Smooth muscle cell (in vitro differentiated cells): Measurements from ENCODE around the gene PTEN. TPM values are rescaled to one million over a fixed set of nuclear protein-coding genes. Genes with fewer than 3 reads are reported as not detected.

Experiments used
- DNase-seq: peaks from one replicate; lab custom pipeline; 2025; ENCODE audit not compliant: unreplicated experiment; lab: John Stamatoyannopoulos, UW
- H2AFZ ChIP-seq: fragments of 200-600 bp; sonication (generic); 2 replicates; pipeline ENCODE4 v1.6.0; 2016; ENCODE audit warnings: antibody characterized with exemption, low read depth, mild to moderate bottlenecking
- H3F3A ChIP-seq: fragments of 200-600 bp; sonication (generic); 2 replicates; pipeline ENCODE4 v1.6.0; 2017; ENCODE audit warnings: antibody characterized with exemption, low read depth
- H3K27ac ChIP-seq: fragments of 200-600 bp; sonication (generic); 2 replicates; pipeline ENCODE4 v1.5.1; 2016; ENCODE audit warnings: low read depth, mild to moderate bottlenecking
- H3K27me3 ChIP-seq: fragments of 200-600 bp; sonication (generic); 2 replicates; pipeline ENCODE4 v1.6.1; 2016; ENCODE audit warnings: low read depth, mild to moderate bottlenecking
- H3K36me3 ChIP-seq: fragments of 200-600 bp; sonication (generic); 2 replicates; pipeline ENCODE4 v1.5.1; 2016; ENCODE audit warnings: low read depth
- H3K4me1 ChIP-seq: fragments of 200-600 bp; sonication (generic); 2 replicates; pipeline ENCODE4 v1.5.1; 2016; ENCODE audit warnings: low read depth
- H3K4me2 ChIP-seq: fragments of 200-600 bp; sonication (generic); 2 replicates; pipeline ENCODE4 v1.6.0; 2016; ENCODE audit warnings: mild to moderate bottlenecking
- H3K4me3 ChIP-seq: fragments of 200-600 bp; sonication (generic); 2 replicates; pipeline ENCODE4 v1.5.1; 2016; ENCODE audit warnings: mild to moderate bottlenecking
- H3K79me2 ChIP-seq: fragments of 200-600 bp; sonication (generic); 2 replicates; pipeline ENCODE4 v1.6.0; 2016; ENCODE audit warnings: low read depth, mild to moderate bottlenecking
- H3K9ac ChIP-seq: fragments of 200-600 bp; sonication (generic); 2 replicates; pipeline ENCODE4 v1.6.0; 2016; ENCODE audit warnings: low read depth
- H3K9me3 ChIP-seq: fragments of 200-600 bp; sonication (generic); replicated peaks from 2 replicates; pipeline ENCODE4 v1.5.1; 2016; ENCODE audit warnings: low read depth
- H4K20me1 ChIP-seq: fragments of 200-600 bp; sonication (generic); 2 replicates; pipeline ENCODE4 v1.6.0; 2016; ENCODE audit warnings: low read depth
- CTCF ChIP-seq: fragments of 200-600 bp; sonication (generic); IDR thresholded peaks from 2 replicates; pipeline ENCODE4 v1.5.1; 2017; ENCODE audit warnings: borderline replicate concordance, mild to moderate bottlenecking, antibody characterized with exemption; ENCODE audit not compliant: insufficient read depth, poor library complexity, severe bottlenecking
- WGBS: methylation state at CpG from one replicate; pipeline ENCODE4 v1.1.7; 2016; ENCODE audit warnings: low lambda C conversion rate; 5-methylcytosine and 5-hydroxymethylcytosine counted together
- polyA plus RNA-seq: library from polyadenylated mRNA; unstranded; fragments of >200 nt; fragmentation: Nextera tagmentation; extraction: Ambion mirVana; gene quantifications from 2 replicates; pipeline ENCODE4 v1.2.1, GENCODE V29; 2016
- total RNA-seq: library from RNA; depleted of rRNA; stranded (reverse); fragments of >200 nt; gene quantifications from 2 replicates; pipeline ENCODE4 v1.2.3, GENCODE V29; 2014

The PTEN gene
- total and polyA plus RNA-seq, 2 experiments from 2014 or later = 30.6 to 78.3 TPM

DNA sequence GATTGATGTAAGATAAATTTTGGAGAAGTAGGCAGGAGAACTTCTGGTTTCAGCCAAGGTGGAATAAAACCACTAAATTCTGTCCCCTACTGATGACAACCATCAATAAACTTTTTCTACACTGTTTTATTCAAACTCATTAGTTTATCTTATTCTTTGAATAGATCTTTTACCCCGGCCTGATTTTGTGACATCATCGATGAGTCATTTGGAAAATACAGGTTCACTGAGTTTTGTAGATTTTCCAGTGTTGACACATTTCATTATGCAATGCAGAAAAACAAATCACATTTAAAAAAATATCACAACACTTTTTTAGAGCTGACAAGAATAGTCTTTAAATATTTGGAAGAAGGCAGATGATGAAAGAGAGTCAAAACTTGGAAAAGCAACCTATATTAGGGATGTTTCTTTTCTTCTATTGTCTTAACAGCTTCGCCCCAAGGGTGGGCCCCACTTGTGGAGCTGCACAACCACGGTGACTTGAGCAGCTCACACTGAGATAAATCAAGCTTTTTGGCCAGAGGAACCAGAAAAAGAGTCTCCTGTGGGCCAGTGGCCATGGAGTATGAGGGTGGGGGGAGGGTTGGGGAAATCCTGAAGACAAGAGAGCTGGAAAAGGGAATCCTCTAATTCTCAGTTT lies 112.8 kb downstream of the PTEN start:
- Histone ChIP-seq H3F3A (no peaks in the 10 kb centered on the region), H3K27ac (no peak overlapping the region), H3K4me2 (no peak overlapping the region), H3K27me3 (no peaks in the 10 kb centered on the region), H3K4me3 (no peak overlapping the region), H3K9ac (no peak overlapping the region), H3K36me3 (no peaks in the 10 kb centered on the region), H4K20me1 (no peaks in the 10 kb centered on the region), H3K4me1 (peaks cover 10% of the 10 kb centered on the region), H3K79me2 (no peaks in the 10 kb centered on the region), H2AFZ (no peak overlapping the region), H3K9me3 (no peaks in the 10 kb centered on the region)
- DNase-seq = no peak
- TF ChIP-seq CTCF = no peak
- WGBS = 65% methylated on average over 4 of the region's 4 CpGs

GRCh38 chr10:87978166-87978565 lies 114.7 kb downstream of the PTEN start:
- no peaks in the 10 kb centered on the region for H3K9me3 ChIP-seq
- H3K79me2 ChIP-seq = no peaks in the 10 kb centered on the region
- no peaks in the 10 kb centered on the region for H3K36me3 ChIP-seq
- H3K4me1 ChIP-seq = peaks cover 10% of the 10 kb centered on the region
- H3K4me3 ChIP-seq = no peak overlapping the region
- H3K27me3 ChIP-seq = no peaks in the 10 kb centered on the region
- H3K27ac ChIP-seq = no peak overlapping the region
- no peaks in the 10 kb centered on the region for H3F3A ChIP-seq
- no peak for TF ChIP-seq CTCF
- H3K4me2 ChIP-seq = no peak overlapping the region
- DNase-seq = no peak
- WGBS = 85% methylated on average over 2 of the region's 2 CpGs
- H4K20me1 ChIP-seq = no peaks in the 10 kb centered on the region
- no peak overlapping the region for H3K9ac ChIP-seq
- H2AFZ ChIP-seq = no peak overlapping the region

GRCh38 chr10:87979847-87980246 lies 116.4 kb downstream of the PTEN start:
- TF ChIP-seq CTCF = no peak
- Histone ChIP-seq H3K27me3 (no peaks in the 10 kb centered on the region), H3K9ac (no peak overlapping the region), H3K4me2 (no peak overlapping the region), H3K27ac (no peak overlapping the region), H3K4me3 (no peak overlapping the region), H3K36me3 (no peaks in the 10 kb centered on the region), H2AFZ (no peak overlapping the region), H4K20me1 (no peaks in the 10 kb centered on the region), H3K79me2 (no peaks in the 10 kb centered on the region), H3F3A (no peaks in the 10 kb centered on the region), H3K9me3 (no peaks in the 10 kb centered on the region), H3K4me1 (no peaks in the 10 kb centered on the region)
- no peak for DNase-seq
- 94% methylated on average over 2 of the region's 2 CpGs for WGBS

DNA sequence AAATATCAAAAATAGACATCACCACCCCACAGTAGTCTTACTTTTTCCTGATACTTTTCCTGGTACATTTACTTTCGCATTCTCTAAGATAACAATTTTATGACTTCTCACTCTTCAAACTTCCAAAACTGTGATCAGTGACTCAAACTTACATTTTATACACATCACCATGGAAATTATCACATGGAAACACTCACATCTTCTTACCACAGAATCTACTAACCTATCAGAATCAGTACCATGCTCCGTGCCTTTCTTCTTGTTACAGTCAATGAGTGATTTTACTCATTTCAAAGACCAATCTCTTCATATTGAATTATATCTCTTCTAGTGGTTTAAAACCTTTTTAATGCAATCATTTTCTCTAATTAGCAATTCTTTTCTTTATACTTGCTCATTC lies 120.3 kb downstream of the PTEN start:
- Histone ChIP-seq H3K36me3 (no peaks in the 10 kb centered on the region), H2AFZ (no peak overlapping the region), H3K27ac (no peak overlapping the region), H3K4me2 (no peak overlapping the region), H4K20me1 (no peaks in the 10 kb centered on the region), H3K27me3 (no peaks in the 10 kb centered on the region), H3K4me1 (no peaks in the 10 kb centered on the region), H3K4me3 (no peak overlapping the region), H3K79me2 (no peaks in the 10 kb centered on the region), H3K9ac (no peak overlapping the region), H3K9me3 (no peaks in the 10 kb centered on the region), H3F3A (no peaks in the 10 kb centered on the region)
- TF ChIP-seq CTCF = no peak
- no peak for DNase-seq
- WGBS = 97% methylated on average over 2 of the region's 2 CpGs
